ENCODE measurements around the gene ARL14EPL. TPM values are rescaled to one million over a fixed set of nuclear protein-coding genes. Genes with fewer than 3 reads are reported as not detected.
A peak's percentile ranks its signal among the peaks of the same experiment; 100 is the strongest.
"Not testable (repeated sequence)": the region's sequence is repeated elsewhere in the genome, so short reads cannot be mapped to it uniquely, and the experiment has no call there.

ARL14EPL gene
- total RNA-seq, 1 donor from 2014 or later = not detected

DNA sequence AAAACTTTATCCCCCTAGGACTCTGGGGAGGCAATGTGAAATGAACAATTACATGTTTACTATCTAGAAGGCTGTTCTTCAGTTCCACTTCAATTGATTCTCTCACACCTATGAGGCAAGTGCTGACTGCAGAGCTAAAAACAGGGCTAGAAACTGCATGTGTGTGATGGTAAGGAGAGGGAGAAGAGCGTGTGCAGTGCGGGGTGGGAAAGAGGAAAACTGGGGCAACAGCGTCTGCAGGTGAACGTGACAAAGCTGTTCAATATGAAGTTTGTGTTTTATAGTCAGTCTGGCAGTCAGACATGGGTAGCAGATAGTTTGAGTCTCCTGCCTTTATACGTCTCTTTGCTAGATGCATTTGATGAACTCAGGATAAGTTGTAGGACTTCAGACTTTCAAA is 45.9 kb downstream of the ARL14EPL start:
- DNase-seq (ENCODE audit: extremely low spot score, unreplicated experiment) = no peak
- TF ChIP-seq, protein P1, sequence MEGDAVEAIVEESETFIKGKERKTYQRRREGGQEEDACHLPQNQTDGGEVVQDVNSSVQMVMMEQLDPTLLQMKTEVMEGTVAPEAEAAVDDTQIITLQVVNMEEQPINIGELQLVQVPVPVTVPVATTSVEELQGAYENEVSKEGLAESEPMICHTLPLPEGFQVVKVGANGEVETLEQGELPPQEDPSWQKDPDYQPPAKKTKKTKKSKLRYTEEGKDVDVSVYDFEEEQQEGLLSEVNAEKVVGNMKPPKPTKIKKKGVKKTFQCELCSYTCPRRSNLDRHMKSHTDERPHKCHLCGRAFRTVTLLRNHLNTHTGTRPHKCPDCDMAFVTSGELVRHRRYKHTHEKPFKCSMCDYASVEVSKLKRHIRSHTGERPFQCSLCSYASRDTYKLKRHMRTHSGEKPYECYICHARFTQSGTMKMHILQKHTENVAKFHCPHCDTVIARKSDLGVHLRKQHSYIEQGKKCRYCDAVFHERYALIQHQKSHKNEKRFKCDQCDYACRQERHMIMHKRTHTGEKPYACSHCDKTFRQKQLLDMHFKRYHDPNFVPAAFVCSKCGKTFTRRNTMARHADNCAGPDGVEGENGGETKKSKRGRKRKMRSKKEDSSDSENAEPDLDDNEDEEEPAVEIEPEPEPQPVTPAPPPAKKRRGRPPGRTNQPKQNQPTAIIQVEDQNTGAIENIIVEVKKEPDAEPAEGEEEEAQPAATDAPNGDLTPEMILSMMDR (IDR thresholded peaks at IDR 0.05) = no peak
- Mint-ChIP-seq H3K27ac (ENCODE audit: unreplicated experiment) (no peak overlapping the region), H3K27me3 (ENCODE audit: unreplicated experiment) (peaks cover 16% of the 10 kb centered on the region), H3K36me3 (ENCODE audit: unreplicated experiment) (peaks cover 13% of the 10 kb centered on the region), H3K4me3 (ENCODE audit: unreplicated experiment) (no peak overlapping the region), H3K9me3 (ENCODE audit: unreplicated experiment) (peaks cover 15% of the 10 kb centered on the region), H3K4me1 (ENCODE audit: unreplicated experiment) (peaks cover 7% of the 10 kb centered on the region)

DNA sequence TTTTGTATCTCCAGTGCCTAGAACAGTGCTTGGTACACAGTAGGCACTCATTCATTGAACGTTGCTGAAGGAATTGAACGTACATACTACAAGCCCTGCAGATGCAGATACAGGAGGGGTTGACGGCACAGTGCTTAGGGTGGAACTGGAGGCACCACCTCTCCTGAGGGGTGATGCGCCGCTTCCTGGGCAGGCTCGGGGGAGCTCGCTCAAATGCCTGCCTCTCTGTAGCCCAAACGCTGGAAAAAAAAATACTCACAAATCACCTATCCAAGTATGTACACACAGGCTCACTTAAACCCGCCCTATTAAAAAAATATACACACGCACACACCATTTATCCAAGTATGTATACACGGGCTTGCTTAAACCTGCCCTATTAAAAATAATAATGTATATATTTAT is 52.0 kb downstream of the ARL14EPL start:
- TF ChIP-seq, protein P1 (IDR thresholded peaks at IDR 0.05) = no peak
- H3K4me1 Mint-ChIP-seq (ENCODE audit: unreplicated experiment) = peaks cover 25% of the 10 kb centered on the region
- H3K9me3 Mint-ChIP-seq (ENCODE audit: unreplicated experiment) = peaks cover 15% of the 10 kb centered on the region
- H3K27me3 Mint-ChIP-seq (ENCODE audit: unreplicated experiment) = no peaks in the 10 kb centered on the region
- H3K27ac Mint-ChIP-seq (ENCODE audit: unreplicated experiment) = peak overlapping the region; percentile 93
- no peak for DNase-seq (ENCODE audit: extremely low spot score, unreplicated experiment)
- H3K4me3 Mint-ChIP-seq (ENCODE audit: unreplicated experiment) = peak overlapping the region; percentile 82
- peaks cover 20% of the 10 kb centered on the region for H3K36me3 Mint-ChIP-seq (ENCODE audit: unreplicated experiment)

DNA sequence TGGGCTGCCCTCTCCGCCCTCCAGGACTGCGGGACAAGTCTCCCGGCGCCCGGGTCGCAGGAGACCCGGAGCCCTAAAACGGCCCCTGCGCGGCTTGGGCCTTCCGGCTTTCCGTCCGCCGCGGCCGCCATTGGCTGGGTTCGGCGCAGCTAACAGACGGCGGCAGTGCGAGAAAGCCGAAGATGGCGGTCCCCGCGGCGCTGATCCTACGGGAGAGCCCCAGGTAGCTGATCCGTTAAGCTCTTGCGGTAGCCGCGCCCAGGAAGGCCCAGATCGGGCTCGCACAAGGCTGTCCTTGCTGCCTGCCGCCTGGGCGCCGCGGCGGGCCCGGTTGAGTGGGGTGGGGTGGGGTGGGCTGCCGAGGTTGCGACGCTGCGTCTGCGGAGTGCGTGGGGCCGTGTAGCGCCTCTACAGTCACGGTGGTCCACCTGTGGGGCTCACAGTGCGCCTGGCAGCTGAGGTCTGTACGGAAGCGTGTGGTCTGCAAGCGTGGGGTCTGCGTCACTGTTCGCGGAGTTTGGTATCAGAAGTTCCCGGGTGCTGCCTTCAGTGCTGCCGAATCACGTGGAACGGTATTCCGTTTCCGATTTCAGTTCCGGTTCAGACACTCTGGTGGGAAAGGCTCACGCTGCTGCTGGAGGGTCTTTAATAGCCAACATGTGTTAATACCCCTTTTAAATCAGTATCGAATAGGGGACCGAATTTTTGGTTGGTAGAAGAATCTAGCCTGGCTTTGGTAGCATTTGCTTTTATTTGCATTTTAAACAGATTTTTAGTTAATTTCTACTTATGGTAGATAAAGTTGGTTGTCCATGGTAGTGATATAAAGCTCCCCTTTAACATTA is 52.8 kb downstream of the ARL14EPL start, which contains the start of gene COMMD10:
Gene COMMD10 (plus strand): TSS at position 155 of the 845 bp plus-strand sequence.
- peaks cover 22% of the 10 kb centered on the region for H3K36me3 Mint-ChIP-seq (ENCODE audit: unreplicated experiment)
- peak; percentile 91 for DNase-seq (ENCODE audit: extremely low spot score, unreplicated experiment)

DNA sequence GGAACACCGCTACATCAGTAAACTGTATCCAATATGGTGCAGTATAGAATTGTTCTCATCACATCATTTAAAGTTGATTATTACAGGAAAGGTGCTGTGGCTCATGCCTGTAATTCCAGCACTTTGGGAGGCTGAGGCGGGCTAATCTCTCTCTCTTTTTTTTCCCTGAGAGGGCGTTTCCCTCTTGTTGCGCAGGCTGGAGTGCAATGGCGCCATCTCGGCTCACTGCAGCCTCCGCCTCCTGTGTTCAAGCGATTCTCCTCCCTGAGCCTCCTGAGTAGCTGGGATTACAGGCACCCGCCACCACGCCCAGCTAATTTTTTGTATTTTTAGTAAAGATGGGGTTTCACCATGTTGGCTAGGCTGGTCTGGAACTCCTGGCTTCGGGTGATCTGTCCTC is 54.0 kb downstream of the ARL14EPL start:
- not testable (repeated sequence) for DNase-seq (ENCODE audit: extremely low spot score, unreplicated experiment); H3K27me3 Mint-ChIP-seq (ENCODE audit: unreplicated experiment)
- H3K36me3 Mint-ChIP-seq (ENCODE audit: unreplicated experiment) = peaks cover 21% of the 10 kb centered on the region
- peaks cover 15% of the 10 kb centered on the region for H3K9me3 Mint-ChIP-seq (ENCODE audit: unreplicated experiment)
- peak overlapping the region; percentile 93 for H3K27ac Mint-ChIP-seq (ENCODE audit: unreplicated experiment)
- H3K4me1 Mint-ChIP-seq (ENCODE audit: unreplicated experiment) = peaks cover 23% of the 10 kb centered on the region
- peak overlapping the region; percentile 82 for H3K4me3 Mint-ChIP-seq (ENCODE audit: unreplicated experiment)

More for the DNA sequence above, 52.8 kb downstream of the ARL14EPL start, which contains the start of gene COMMD10:
- TF ChIP-seq, protein P1 (IDR thresholded peaks at IDR 0.05) = no peak
- peaks cover 25% of the 10 kb centered on the region for H3K4me1 Mint-ChIP-seq (ENCODE audit: unreplicated experiment)
- H3K27me3 Mint-ChIP-seq (ENCODE audit: unreplicated experiment) = no peaks in the 10 kb centered on the region
- peak within 1 kb of the TSS; percentile 82 for H3K4me3 Mint-ChIP-seq (ENCODE audit: unreplicated experiment)
- H3K9me3 Mint-ChIP-seq (ENCODE audit: unreplicated experiment) = peaks cover 15% of the 10 kb centered on the region
- peak within 1 kb of the TSS; percentile 93 for H3K27ac Mint-ChIP-seq (ENCODE audit: unreplicated experiment)

DNA sequence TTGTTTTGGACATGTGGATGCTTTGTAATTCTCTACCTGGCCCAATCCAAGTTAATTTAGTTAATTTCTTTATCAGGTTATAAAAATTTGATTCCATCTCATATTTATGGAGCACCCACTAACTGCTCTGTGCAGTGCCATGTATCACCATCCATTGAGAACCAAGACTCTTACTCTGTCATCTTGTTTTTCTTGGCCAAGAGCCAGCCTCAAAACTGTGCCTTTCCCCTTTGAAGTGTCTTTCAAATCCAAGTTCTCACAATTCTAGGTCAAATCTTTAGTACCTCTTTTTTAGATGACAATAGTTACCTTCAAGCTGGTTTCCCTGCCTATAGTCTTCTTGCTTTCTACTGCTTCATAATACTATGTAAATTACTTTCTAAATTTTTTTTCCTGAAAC is 55.8 kb downstream of the ARL14EPL start:
- H3K36me3 Mint-ChIP-seq (ENCODE audit: unreplicated experiment) = peaks cover 29% of the 10 kb centered on the region
- TF ChIP-seq, protein P1 (IDR thresholded peaks at IDR 0.05) = no peak
- no peak for DNase-seq (ENCODE audit: extremely low spot score, unreplicated experiment)
- no peaks in the 10 kb centered on the region for H3K27me3 Mint-ChIP-seq (ENCODE audit: unreplicated experiment)
- H3K4me1 Mint-ChIP-seq (ENCODE audit: unreplicated experiment) = peaks cover 18% of the 10 kb centered on the region
- no peak overlapping the region for H3K27ac Mint-ChIP-seq (ENCODE audit: unreplicated experiment)
- H3K4me3 Mint-ChIP-seq (ENCODE audit: unreplicated experiment) = no peak overlapping the region
- H3K9me3 Mint-ChIP-seq (ENCODE audit: unreplicated experiment) = peaks cover under 1% of the 10 kb centered on the region

All from osteocyte (in vitro differentiated cells).